Loucy (cell line): ENCODE data around the gene NCKAP5.

Experiments
- H2AFZ ChIP-seq: fragments of 200-600 bp; sonication (generic); 2 replicates; pipeline ENCODE4 v1.6.0; 2016; ENCODE audit warnings: antibody characterized with exemption, mild to moderate bottlenecking, low read length, moderate library complexity
- H3F3A ChIP-seq: fragments of 200-600 bp; 2 replicates; pipeline ENCODE4 v1.6.0; 2016; ENCODE audit warnings: antibody characterized with exemption, low read depth, mild to moderate bottlenecking
- H3K27me3 ChIP-seq: fragments of 200-600 bp; sonication (generic); 2 replicates; pipeline ENCODE4 v1.6.1; 2014; ENCODE audit warnings: low read length, mild to moderate bottlenecking; ENCODE audit not compliant: insufficient read depth, poor library complexity, severe bottlenecking
- H3K36me3 ChIP-seq: fragments of 200-600 bp; sonication (generic); 2 replicates; pipeline ENCODE4 v1.6.1; 2016; ENCODE audit warnings: low read length; ENCODE audit not compliant: insufficient read depth
- H3K4me1 ChIP-seq: fragments of 200-600 bp; sonication (generic); 2 replicates; pipeline ENCODE4 v1.5.1; 2014; ENCODE audit warnings: low read length, mild to moderate bottlenecking; ENCODE audit not compliant: insufficient read depth, poor library complexity, severe bottlenecking
- H3K4me2 ChIP-seq: fragments of 200-600 bp; sonication (generic); 2 replicates; pipeline ENCODE4 v1.6.0; 2014; ENCODE audit warnings: antibody characterized with exemption, low read length, low read depth, mild to moderate bottlenecking; ENCODE audit not compliant: poor library complexity, severe bottlenecking
- H3K4me3 ChIP-seq: fragments of 200-600 bp; sonication (generic); 2 replicates; pipeline ENCODE4 v1.5.1; 2014; ENCODE audit warnings: low read length, mild to moderate bottlenecking, mixed read lengths; ENCODE audit not compliant: poor library complexity, severe bottlenecking
- H3K79me2 ChIP-seq: fragments of 200-600 bp; sonication (generic); 2 replicates; pipeline ENCODE4 v1.6.1; 2014; ENCODE audit warnings: low read length; ENCODE audit not compliant: insufficient read depth
- H3K9ac ChIP-seq: fragments of 200-600 bp; sonication (generic); 2 replicates; pipeline ENCODE4 v1.6.0; 2014; ENCODE audit warnings: mild to moderate bottlenecking, low read depth, low read length, moderate library complexity; ENCODE audit not compliant: poor library complexity, severe bottlenecking
- H3K9me2 ChIP-seq: fragments of 200-600 bp; sonication (generic); replicated peaks from 2 replicates; pipeline ENCODE4 v1.6.1; 2016; ENCODE audit warnings: low read depth, low read length, mixed read lengths
- H3K9me3 ChIP-seq: fragments of 200-600 bp; sonication (generic); 2 replicates; pipeline ENCODE4 v1.6.1; 2014; ENCODE audit warnings: mild to moderate bottlenecking, antibody characterized with exemption, low read length, low read depth; ENCODE audit not compliant: insufficient read depth
- H4K20me1 ChIP-seq: fragments of 200-600 bp; sonication (generic); 2 replicates; pipeline ENCODE4 v1.6.0; 2014; ENCODE audit warnings: antibody characterized with exemption, low read length, mild to moderate bottlenecking; ENCODE audit not compliant: insufficient read depth, poor library complexity, severe bottlenecking
- EZH2phosphoT487 ChIP-seq: fragments of 200-600 bp; IDR thresholded peaks from 2 replicates; pipeline ENCODE4 v1.6.1; 2018; ENCODE audit warnings: antibody characterized with exemption, mild to moderate bottlenecking, moderate library complexity, borderline replicate concordance
- TF ChIP-seq, protein P1 (sequence below): fragments of 200-600 bp; sonication (generic); conservative IDR thresholded peaks from 2 replicates; pipeline ENCODE4 v1.5.1; 2014; ENCODE audit warnings: mild to moderate bottlenecking, antibody characterized with exemption, low read length

Gene NCKAP5

GRCh38 chr2:133574620-133575019 lies 6.4 kb upstream of the NCKAP5 start:
- Histone ChIP-seq H3K4me2 (no peak overlapping the region), H3K9me3 (no peaks in the 10 kb centered on the region; the same call in 1 of the 2 replicates), H3K9me2 (no peaks in the 10 kb centered on the region), H3K9ac (no peak overlapping the region), H3F3A (no peaks in the 10 kb centered on the region), H3K27me3 (no peaks in the 10 kb centered on the region), H3K4me1 (no peaks in the 10 kb centered on the region), H4K20me1 (no peaks in the 10 kb centered on the region), H3K36me3 (no peaks in the 10 kb centered on the region), H2AFZ (no peak overlapping the region), H3K79me2 (no peaks in the 10 kb centered on the region), H3K4me3 (no peak overlapping the region)
- TF ChIP-seq, protein P1, sequence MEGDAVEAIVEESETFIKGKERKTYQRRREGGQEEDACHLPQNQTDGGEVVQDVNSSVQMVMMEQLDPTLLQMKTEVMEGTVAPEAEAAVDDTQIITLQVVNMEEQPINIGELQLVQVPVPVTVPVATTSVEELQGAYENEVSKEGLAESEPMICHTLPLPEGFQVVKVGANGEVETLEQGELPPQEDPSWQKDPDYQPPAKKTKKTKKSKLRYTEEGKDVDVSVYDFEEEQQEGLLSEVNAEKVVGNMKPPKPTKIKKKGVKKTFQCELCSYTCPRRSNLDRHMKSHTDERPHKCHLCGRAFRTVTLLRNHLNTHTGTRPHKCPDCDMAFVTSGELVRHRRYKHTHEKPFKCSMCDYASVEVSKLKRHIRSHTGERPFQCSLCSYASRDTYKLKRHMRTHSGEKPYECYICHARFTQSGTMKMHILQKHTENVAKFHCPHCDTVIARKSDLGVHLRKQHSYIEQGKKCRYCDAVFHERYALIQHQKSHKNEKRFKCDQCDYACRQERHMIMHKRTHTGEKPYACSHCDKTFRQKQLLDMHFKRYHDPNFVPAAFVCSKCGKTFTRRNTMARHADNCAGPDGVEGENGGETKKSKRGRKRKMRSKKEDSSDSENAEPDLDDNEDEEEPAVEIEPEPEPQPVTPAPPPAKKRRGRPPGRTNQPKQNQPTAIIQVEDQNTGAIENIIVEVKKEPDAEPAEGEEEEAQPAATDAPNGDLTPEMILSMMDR: no peak
- no peak for TF ChIP-seq EZH2phosphoT487

DNA sequence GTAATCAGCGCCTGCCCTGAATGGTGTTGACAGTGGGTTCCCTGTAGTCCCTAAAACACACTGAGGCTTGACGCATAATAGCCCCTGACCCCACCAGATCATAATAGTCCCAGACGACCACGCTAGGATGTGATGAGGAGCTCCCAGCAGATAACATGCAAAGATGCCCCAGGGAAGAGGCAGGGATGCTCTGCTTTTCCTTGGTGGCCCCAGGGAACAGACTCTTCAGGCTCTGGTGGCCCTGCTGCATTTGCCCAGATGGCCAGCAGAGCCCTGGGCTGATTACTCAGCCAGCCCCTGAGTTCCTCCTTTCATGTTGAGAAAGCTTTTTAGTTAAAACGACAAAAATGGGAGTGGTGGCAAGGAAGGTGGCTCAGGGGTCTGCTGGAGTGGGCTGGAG lies 5.9 kb upstream of the NCKAP5 start:
- no peak overlapping the region for H2AFZ ChIP-seq
- H3K4me1 ChIP-seq: no peaks in the 10 kb centered on the region
- no peaks in the 10 kb centered on the region for H3K79me2 ChIP-seq
- H3K27me3 ChIP-seq: no peaks in the 10 kb centered on the region
- no peak for TF ChIP-seq EZH2phosphoT487
- TF ChIP-seq, protein P1: no peak
- no peaks in the 10 kb centered on the region for H3K9me2 ChIP-seq
- no peaks in the 10 kb centered on the region; the same call in 1 of the 2 replicates for H3K9me3 ChIP-seq
- H4K20me1 ChIP-seq: no peaks in the 10 kb centered on the region
- H3F3A ChIP-seq: no peaks in the 10 kb centered on the region
- H3K4me2 ChIP-seq: no peak overlapping the region
- no peak overlapping the region for H3K4me3 ChIP-seq
- no peaks in the 10 kb centered on the region for H3K36me3 ChIP-seq
- H3K9ac ChIP-seq: no peak overlapping the region

GRCh38 chr2:133573491-133574162 lies 5.4 kb upstream of the NCKAP5 start:
- no peak for TF ChIP-seq EZH2phosphoT487
- TF ChIP-seq, protein P1: no peak
- H2AFZ ChIP-seq: no peak overlapping the region
- H3K4me3 ChIP-seq: no peak overlapping the region
- H3K36me3 ChIP-seq: no peaks in the 10 kb centered on the region
- H3K4me1 ChIP-seq: no peaks in the 10 kb centered on the region
- H3K79me2 ChIP-seq: no peaks in the 10 kb centered on the region
- no peak overlapping the region for H3K9ac ChIP-seq
- H3K9me2 ChIP-seq: no peaks in the 10 kb centered on the region
- H3K27me3 ChIP-seq: no peaks in the 10 kb centered on the region
- no peak overlapping the region for H3K4me2 ChIP-seq
- no peaks in the 10 kb centered on the region for H4K20me1 ChIP-seq
- no peaks in the 10 kb centered on the region for H3F3A ChIP-seq
- no peaks in the 10 kb centered on the region; the same call in 1 of the 2 replicates for H3K9me3 ChIP-seq
